ENCODE measurements around the gene RBMS1. TPM values are rescaled to one million over a fixed set of nuclear protein-coding genes. Genes with fewer than 3 reads are reported as not detected.

Gene RBMS1
- total RNA-seq, 4 donors from 2014 or later, result 13.5 to 31.6 (median 23.0) TPM

DNA sequence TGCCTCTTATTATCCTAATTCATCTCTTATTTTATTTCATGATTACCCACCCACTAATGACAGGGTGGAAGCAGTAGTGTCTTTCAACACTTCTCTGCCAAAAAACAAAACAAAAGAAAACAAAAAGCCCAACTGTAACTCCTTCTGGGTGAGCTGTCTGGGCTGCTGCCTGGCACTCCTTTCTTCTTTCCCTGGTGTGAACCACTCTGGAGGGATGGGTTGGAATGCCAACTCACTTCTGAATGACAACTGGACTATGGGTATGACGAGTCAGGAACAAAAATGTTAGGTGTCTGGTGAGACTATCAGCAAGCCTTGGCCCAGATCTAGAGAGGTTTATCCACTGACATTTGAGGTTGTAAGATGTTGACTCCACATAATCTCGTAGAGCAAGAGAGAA, 205.3 kb downstream of the RBMS1 start:
- in situ Hi-C loops (cut with MboI; ENCODE audit: low pct_ligation_motif_present in 1 of 4, low pct_unique_long_range_greater_than_20kb in 1 of 4, low sequenced_read_pairs in 3 of 4) (no loop called here), intact Hi-C loops (cut with DNase I; ENCODE audit: low total_unique reads) (no loop called here)
- DNase-seq, result no peak
- Histone ChIP-seq H3K4me3 (no peak overlapping the region), H3K27me3 (no peaks in the 10 kb centered on the region), H3K36me3 (no peaks in the 10 kb centered on the region), H3K9me3 (no peaks in the 10 kb centered on the region), H3K4me1 (peaks cover 0 to 17% (median 5%) of the 10 kb centered on the region in 4 donors), H3K27ac (peak overlapping the region in 1 of 4 donors; percentile 14)
- WGBS, 2 donors (ENCODE audit: low coverage in 1 of 2), result 80 to 100% methylated on average over 1 to 2 of the region's 2 CpGs
- TF ChIP-seq POLR2AphosphoS5 (IDR thresholded peaks at IDR 0.05) (no peak), EP300 (IDR thresholded peaks at IDR 0.05; ENCODE audit: low read depth) (no peak)
- TF ChIP-seq, protein P1, sequence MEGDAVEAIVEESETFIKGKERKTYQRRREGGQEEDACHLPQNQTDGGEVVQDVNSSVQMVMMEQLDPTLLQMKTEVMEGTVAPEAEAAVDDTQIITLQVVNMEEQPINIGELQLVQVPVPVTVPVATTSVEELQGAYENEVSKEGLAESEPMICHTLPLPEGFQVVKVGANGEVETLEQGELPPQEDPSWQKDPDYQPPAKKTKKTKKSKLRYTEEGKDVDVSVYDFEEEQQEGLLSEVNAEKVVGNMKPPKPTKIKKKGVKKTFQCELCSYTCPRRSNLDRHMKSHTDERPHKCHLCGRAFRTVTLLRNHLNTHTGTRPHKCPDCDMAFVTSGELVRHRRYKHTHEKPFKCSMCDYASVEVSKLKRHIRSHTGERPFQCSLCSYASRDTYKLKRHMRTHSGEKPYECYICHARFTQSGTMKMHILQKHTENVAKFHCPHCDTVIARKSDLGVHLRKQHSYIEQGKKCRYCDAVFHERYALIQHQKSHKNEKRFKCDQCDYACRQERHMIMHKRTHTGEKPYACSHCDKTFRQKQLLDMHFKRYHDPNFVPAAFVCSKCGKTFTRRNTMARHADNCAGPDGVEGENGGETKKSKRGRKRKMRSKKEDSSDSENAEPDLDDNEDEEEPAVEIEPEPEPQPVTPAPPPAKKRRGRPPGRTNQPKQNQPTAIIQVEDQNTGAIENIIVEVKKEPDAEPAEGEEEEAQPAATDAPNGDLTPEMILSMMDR (IDR thresholded peaks at IDR 0.05), result no peak

DNA sequence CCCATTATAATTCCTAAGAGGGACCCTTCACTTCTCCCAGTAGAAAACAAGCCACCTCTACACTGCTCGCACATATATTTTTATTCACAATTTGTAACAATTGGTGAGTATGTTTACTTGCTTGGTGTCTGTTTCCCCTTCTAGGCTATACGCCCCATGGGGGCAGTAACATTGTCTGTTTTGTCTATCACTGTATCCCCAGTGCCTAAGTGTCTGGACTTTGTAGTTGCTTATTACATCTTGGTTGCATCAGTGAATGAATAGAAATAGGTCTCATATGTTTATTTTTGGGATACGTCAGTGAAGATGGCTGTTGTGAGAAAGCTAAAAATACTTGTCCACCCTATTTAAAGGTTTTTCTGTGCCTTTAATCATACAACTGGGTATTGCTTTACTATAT, 206.1 kb downstream of the RBMS1 start:
- in situ Hi-C loops (cut with MboI; ENCODE audit: low pct_ligation_motif_present in 1 of 4, low pct_unique_long_range_greater_than_20kb in 1 of 4, low sequenced_read_pairs in 3 of 4), result no loop called here
- 60 to 69% methylated on average over 3 of the region's 3 CpGs for WGBS, 2 donors (ENCODE audit: low coverage in 1 of 2)
- intact Hi-C loops (cut with DNase I; ENCODE audit: low total_unique reads), result no loop called here

DNA sequence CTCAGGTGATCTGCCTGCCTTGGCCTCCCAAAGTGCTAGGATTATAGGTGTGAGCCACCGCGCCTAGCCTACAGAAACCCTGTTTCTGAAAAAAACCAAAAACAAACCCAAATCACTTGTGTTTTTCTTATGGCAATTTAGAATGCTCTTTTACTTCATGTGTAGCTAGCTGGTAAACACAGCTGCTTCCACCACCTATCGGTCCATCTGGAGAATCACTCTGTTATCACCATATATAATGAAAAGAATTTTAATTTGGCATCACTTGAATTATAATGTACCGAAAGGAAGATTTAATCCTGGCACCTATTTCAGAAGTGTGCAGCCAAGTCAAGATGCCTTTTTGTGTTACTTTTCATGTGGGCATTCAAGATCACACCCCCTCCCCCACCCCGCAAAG, 207.1 kb downstream of the RBMS1 start:
- DNase-seq, result no peak
- H3K27ac ChIP-seq, result no peak overlapping the region
- H3K4me3 ChIP-seq, result no peak overlapping the region
- no peaks in the 10 kb centered on the region for H3K36me3 ChIP-seq
- peaks cover 0 to 17% (median 2%) of the 10 kb centered on the region in 4 donors for H3K4me1 ChIP-seq
- no peaks in the 10 kb centered on the region for H3K27me3 ChIP-seq
- H3K9me3 ChIP-seq, result no peaks in the 10 kb centered on the region
- in situ Hi-C loops (cut with MboI; ENCODE audit: low pct_ligation_motif_present in 1 of 4, low pct_unique_long_range_greater_than_20kb in 1 of 4, low sequenced_read_pairs in 3 of 4), result no loop called here
- intact Hi-C loops (cut with DNase I; ENCODE audit: low total_unique reads), result no loop called here
- 73 to 89% methylated on average over 4 to 5 of the region's 5 CpGs for WGBS, 2 donors (ENCODE audit: low coverage in 1 of 2)
- TF ChIP-seq, protein P1 (IDR thresholded peaks at IDR 0.05), result peak in 2 of 5 experiments; percentile 13 to 14
- no peak for TF ChIP-seq POLR2AphosphoS5 (IDR thresholded peaks at IDR 0.05)

More for the DNA sequence above, 206.1 kb downstream of the RBMS1 start:
- H3K36me3 ChIP-seq, result no peaks in the 10 kb centered on the region
- H3K4me1 ChIP-seq, result peaks cover 0 to 17% (median 4%) of the 10 kb centered on the region in 4 donors
- no peaks in the 10 kb centered on the region for H3K9me3 ChIP-seq
- DNase-seq, result no peak
- TF ChIP-seq POLR2A (IDR thresholded peaks at IDR 0.05) (no peak), EP300 (IDR thresholded peaks at IDR 0.05; ENCODE audit: low read depth) (no peak), POLR2AphosphoS5 (IDR thresholded peaks at IDR 0.05) (no peak)
- TF ChIP-seq, protein P1 (IDR thresholded peaks at IDR 0.05), result no peak
- no peak overlapping the region for H3K27ac ChIP-seq
- H3K4me3 ChIP-seq, result no peak overlapping the region
- H3K27me3 ChIP-seq, result no peaks in the 10 kb centered on the region

DNA sequence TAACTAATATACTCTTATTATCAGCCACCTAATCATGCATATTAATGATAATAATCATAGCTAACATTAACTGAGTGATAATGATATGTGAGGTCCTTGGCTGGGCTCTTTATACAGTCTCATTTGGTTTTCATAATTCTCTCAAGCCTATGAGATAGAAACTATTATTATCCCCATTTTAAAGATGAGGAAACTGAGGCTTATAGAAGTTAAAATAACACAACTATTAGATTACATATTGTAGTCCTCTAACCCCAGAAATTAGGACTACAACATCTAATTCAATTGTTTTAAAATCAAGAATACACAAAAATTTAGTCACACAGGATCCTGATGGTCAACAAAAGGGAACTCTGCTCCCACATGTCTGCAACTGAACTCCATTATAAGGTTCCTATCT, 209.9 kb downstream of the RBMS1 start:
- H3K4me3 ChIP-seq, result no peak overlapping the region
- in situ Hi-C loops (cut with MboI; ENCODE audit: low pct_ligation_motif_present in 1 of 4, low pct_unique_long_range_greater_than_20kb in 1 of 4, low sequenced_read_pairs in 3 of 4), result no loop called here
- no peak overlapping the region for H3K27ac ChIP-seq
- TF ChIP-seq EP300 (IDR thresholded peaks at IDR 0.05; ENCODE audit: low read depth) (no peak), POLR2AphosphoS5 (IDR thresholded peaks at IDR 0.05) (no peak), POLR2A (IDR thresholded peaks at IDR 0.05) (no peak)
- TF ChIP-seq, protein P1 (IDR thresholded peaks at IDR 0.05), result no peak
- H3K9me3 ChIP-seq, result no peaks in the 10 kb centered on the region
- peaks cover 0 to 14% (median 3%) of the 10 kb centered on the region in 4 donors for H3K4me1 ChIP-seq
- H3K36me3 ChIP-seq, result no peaks in the 10 kb centered on the region
- DNase-seq, result no peak
- H3K27me3 ChIP-seq, result no peaks in the 10 kb centered on the region
- intact Hi-C loops (cut with DNase I; ENCODE audit: low total_unique reads), result no loop called here
